Pericardium fibroblast (primary cell): ENCODE measurements around the gene TMOD4. TPM values are rescaled to one million over a fixed set of nuclear protein-coding genes. Genes with fewer than 3 reads are reported as not detected.

Source experiments
- total RNA-seq: library from RNA; depleted of rRNA; stranded (reverse); fragments of >200 nt; gene quantifications from 2 replicates; pipeline ENCODE4 v1.2.3, GENCODE V29; 2015

The TMOD4 gene
- total RNA-seq: not detected in 2 replicates

DNA sequence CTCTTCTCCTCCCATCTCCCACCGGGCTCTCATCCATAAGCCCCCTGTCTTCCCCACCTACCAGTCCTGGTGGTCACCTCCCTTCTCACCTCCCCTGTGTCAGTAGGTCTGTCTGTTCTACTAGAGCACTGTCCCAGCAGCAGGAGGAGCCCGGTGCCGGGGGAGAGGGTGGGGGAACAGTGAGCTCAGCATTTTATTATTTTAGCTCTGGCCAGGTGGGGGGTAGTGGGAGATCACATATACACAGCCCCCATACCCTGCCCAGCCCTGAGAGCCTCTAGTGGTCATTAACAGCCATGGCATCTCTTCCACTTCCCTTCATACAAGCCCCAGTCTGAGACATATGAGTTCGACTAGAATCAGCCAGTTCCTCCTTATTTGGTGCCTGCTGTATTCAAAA, at the start of gene TMOD4:
Gene TMOD4, minus strand, starts transcription at position 119 of the 400 bp plus-strand sequence. CDS start 1,106 bp downstream, outside the sequence.

GRCh38 chr1:151198254-151199127, 22.7 kb upstream of the TMOD4 start, which contains the start of gene PIP5K1A:
PIP5K1A (plus strand) TSS chr1:151198552; CDS start chr1:151198997, 445 bp downstream.

DNA sequence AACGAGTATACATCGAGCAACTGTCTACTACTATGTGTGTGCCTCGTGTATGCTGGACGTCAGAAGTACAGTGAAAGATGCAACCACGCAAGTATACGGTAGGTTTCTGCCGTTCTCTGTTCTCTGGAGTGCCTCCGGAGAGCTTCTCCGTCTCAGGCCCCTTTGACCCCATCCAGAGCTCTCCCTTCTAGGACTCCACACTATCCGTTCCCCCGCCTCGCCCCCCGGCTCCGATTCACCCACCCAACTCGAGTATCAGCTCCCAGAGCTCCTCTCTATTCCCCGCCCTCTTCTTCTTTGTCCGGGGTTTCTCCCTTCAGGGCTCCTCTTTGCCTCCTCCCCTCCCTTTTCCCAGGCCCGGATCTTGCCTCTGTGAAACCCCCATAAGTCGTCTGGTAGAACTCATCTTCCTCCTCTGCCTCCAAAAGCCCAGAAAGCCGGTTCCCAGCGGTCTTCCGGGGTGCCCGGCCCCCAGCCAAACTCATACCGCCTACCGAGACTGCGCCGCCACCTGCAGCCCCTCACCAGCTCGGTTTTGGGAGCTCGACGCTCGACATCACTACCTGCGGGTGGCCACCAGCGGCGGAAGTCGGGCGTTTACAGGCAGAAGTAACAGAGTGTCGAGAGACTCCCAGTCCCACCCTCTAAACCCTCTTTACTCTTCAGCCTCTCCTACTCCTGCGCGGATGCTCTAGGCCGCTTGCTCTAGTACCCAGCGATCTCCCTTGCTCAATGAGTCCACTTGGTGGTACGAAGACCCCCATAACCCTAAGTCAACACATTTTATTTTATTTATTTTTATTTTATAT, 14.1 kb upstream of the TMOD4 start, which contains the start of gene VPS72:
Gene VPS72, minus strand, starts transcription at position 561 of the 809 bp plus-strand sequence. Its CDS starts 76 bp downstream, at position 485.

DNA sequence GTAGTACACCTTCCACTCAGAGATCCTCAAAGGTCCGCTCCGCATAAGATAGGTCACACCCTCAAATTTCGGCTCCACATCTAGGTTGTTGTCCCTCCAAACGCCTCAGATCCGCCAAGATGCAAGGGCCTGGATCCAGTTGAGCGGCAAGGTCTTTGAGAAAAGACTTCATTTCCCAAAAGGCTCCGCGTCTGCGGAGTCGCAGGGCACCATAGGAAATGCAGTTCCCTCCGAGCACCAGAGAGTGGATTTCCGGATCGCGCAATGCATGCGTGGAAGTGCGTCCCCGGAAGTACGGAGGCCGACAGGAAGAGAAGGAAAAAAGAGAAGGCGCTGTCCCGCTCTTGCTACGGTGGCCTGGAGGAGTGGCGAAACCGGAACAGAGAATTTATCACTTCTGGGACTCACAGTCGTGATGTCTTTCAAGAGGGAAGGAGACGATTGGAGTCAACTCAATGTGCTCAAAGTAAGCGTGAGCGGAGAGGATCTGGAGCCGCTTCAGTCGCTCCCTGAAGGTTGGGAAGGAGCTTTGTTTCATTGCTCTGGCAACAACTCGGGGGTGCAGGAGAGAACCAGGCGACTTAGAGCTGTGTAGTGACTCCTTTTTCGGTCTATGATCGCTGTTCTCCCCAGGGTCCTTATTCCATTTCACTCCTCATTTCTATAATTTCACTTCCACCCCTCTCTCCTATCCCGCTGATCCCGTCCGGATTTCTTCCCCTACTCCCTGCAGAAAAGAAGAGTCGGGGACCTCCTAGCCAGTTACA, 9.9 kb downstream of the TMOD4 start, which contains the start of the genes LYSMD1 and SCNM1:
Gene LYSMD1, minus strand, starts transcription at position 165 of the 767 bp plus-strand sequence. CDS start 644 bp downstream, outside the sequence.
Gene SCNM1, plus strand, starts transcription at position 407 of the 767 bp plus-strand sequence. Its CDS starts 9 bp downstream, at position 416.

DNA sequence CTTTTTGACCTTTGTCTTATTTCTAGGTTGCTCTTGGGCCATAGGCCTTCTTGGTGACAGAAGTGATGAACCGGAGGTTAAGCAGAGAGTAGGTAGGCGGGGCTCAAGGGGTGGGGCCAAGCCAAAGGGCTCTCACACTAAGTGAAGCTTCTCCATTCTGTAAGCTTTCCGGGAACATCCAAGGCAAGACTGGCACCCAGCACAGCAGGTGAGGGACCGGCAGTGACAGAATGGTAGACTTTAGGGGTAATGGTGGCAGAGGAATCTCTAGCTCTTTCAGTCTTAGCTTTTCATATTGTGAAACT, 19.3 kb downstream of the TMOD4 start, which contains the start of gene TNFAIP8L2:
Gene TNFAIP8L2, plus strand, starts transcription at position 135 of the 305 bp plus-strand sequence. CDS start 2,049 bp downstream, outside the sequence.

GRCh38 chr1:151146412-151147131, 29.2 kb downstream of the TMOD4 start, which contains the start of gene SEMA6C:
SEMA6C (minus strand) TSS chr1:151146631; CDS start chr1:151142621, 4,010 bp downstream.

Other genes with a start within 250 kb of the TMOD4 start
- gene SETDB1, start 249.6 kb downstream of the TMOD4 start, total RNA-seq: 16.7 and 21.9 TPM in 2 replicates
- 103 and 129 TPM in 2 replicates for gene CERS2, start 201.1 kb downstream of the TMOD4 start, total RNA-seq
- gene ANXA9, start 193.7 kb downstream of the TMOD4 start, total RNA-seq: 0.26 and 1.2 TPM in 2 replicates
- 6.8 and 9.7 TPM in 2 replicates for gene MINDY1, start 169.1 kb downstream of the TMOD4 start, total RNA-seq
- gene PRUNE1, start 167.5 kb downstream of the TMOD4 start, total RNA-seq: 19.8 and 23.5 TPM in 2 replicates
- 0.17 TPM in 1 of 2 replicates, not detected in the other for gene BNIPL, start 139.4 kb downstream of the TMOD4 start, total RNA-seq
- 2.2 and 7.0 TPM in 2 replicates for gene C1orf56, start 128.2 kb downstream of the TMOD4 start, total RNA-seq
- 20.0 and 46.1 TPM in 2 replicates for gene CDC42SE1, start 116.4 kb downstream of the TMOD4 start, total RNA-seq
- 2.6 TPM in 2 replicates for gene MLLT11, start 115.6 kb downstream of the TMOD4 start, total RNA-seq
- gene GABPB2, start 105.2 kb downstream of the TMOD4 start, total RNA-seq: 4.6 and 9.2 TPM in 2 replicates
- gene SEMA6C, start 29.4 kb downstream of the TMOD4 start, total RNA-seq: 3.2 and 3.7 TPM in 2 replicates
- gene TNFAIP8L2, start 19.3 kb downstream of the TMOD4 start, total RNA-seq: not detected in 2 replicates
- gene LYSMD1, start 10.1 kb downstream of the TMOD4 start, total RNA-seq: 11.0 and 15.9 TPM in 2 replicates
- gene SCNM1, start 9.8 kb downstream of the TMOD4 start, total RNA-seq: 22.2 and 36.9 TPM in 2 replicates
- 29.2 and 32.4 TPM in 2 replicates for gene VPS72, start 14.2 kb upstream of the TMOD4 start, total RNA-seq
- gene PIP5K1A, start 22.6 kb upstream of the TMOD4 start, total RNA-seq: 45.9 and 52.9 TPM in 2 replicates
- gene PSMD4, start 78.8 kb upstream of the TMOD4 start, total RNA-seq: 119 and 132 TPM in 2 replicates
- gene ZNF687, start 106.3 kb upstream of the TMOD4 start, total RNA-seq: 13.2 and 17.6 TPM in 2 replicates
- 44.9 and 69.8 TPM in 2 replicates for gene PI4KB, start 151.4 kb upstream of the TMOD4 start, total RNA-seq
- gene RFX5, start 171.3 kb upstream of the TMOD4 start, total RNA-seq: 12.3 and 15.2 TPM in 2 replicates
- 63.1 and 83.0 TPM in 2 replicates for gene SELENBP1, start 196.7 kb upstream of the TMOD4 start, total RNA-seq
- 271 and 315 TPM in 2 replicates for gene PSMB4, start 223.6 kb upstream of the TMOD4 start, total RNA-seq